Activated CD4-positive, alpha-beta T cell treated with anti-CD3 and anti-CD28 coated beads, Interleukin-2, amount 10 ng/mL, durations not matched to agents 7 days and 5 days (primary cell): ENCODE measurements around the gene C17orf114.

Experiments used
- CTCF ChIA-PET: fragments of 350-600 bp; sonication (Branson Sonifier 250); formaldehyde crosslinking; loops from one replicate; lab custom pipeline; 2021; ENCODE audit warnings: antibody characterized with exemption; lab: Charles Lee
- POLR2A ChIA-PET: fragments of 350-600 bp; sonication (Branson Sonifier 250); formaldehyde crosslinking; loops from one replicate; lab custom pipeline; 2021; ENCODE audit warnings: antibody characterized with exemption; lab: Charles Lee
- DNase-seq: peaks from one replicate; pipeline ENCODE4 v3.0.0-alpha.2; 2020
- H3K27ac Mint-ChIP-seq: one replicate; pipeline ENCODE4 v1.8.0; 2021; ENCODE audit warnings: mild to moderate bottlenecking, moderate library complexity, mixed read lengths
- H3K27me3 Mint-ChIP-seq: one replicate; pipeline ENCODE4 v1.8.0; 2021; ENCODE audit warnings: mixed read lengths
- H3K36me3 Mint-ChIP-seq: one replicate; pipeline ENCODE4 v1.8.0; 2021; ENCODE audit warnings: low read depth, mixed read lengths
- H3K4me1 Mint-ChIP-seq: one replicate; pipeline ENCODE4 v1.8.0; 2021; ENCODE audit warnings: mixed read lengths
- H3K4me3 Mint-ChIP-seq: one replicate; pipeline ENCODE4 v1.8.0; 2021; ENCODE audit warnings: mild to moderate bottlenecking, moderate library complexity, mixed read lengths
- H3K9me3 Mint-ChIP-seq: one replicate; pipeline ENCODE4 v1.8.0; 2021; ENCODE audit warnings: mixed read lengths

C17orf114 gene

DNA sequence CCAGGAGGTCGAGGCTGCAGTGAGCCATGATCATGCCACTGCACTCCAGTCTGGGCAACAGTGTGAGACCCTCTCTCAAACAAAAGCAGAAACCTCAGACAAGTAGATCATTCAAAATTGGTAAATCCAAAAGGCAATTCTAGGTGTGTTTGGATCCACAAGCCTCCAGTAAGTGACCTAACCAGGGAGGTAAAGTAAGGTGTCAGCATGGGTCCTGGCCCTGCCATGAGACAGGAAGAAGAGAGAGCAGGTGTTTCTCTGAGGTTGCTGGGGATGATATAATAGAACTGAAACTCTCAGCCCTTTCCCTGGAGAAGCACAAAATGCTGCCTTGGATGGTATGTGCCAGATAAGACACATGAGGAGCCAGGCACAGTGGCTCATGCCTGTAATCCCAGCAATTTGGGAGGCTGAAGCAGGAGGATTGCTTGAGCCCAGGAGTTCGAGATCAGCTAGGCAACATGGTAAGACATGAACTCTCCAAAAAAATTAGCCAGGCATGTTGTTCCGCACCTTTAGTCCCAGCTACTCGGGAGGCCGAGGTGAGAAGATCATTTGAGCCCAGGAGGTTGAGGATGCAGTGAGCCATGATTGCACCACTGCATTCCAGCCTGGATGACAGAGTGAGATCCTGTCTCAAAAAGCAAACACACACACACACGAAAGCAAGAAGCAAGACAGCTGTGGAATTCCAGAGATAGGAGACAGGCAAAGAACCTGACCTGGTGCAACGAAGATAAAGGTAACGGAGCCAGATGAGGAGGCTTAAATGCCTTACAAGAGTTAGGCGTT is 24.0 kb downstream of the C17orf114 start:
- no peak overlapping the region for H3K4me3 Mint-ChIP-seq
- H3K27me3 Mint-ChIP-seq = peaks cover 28% of the 10 kb centered on the region
- peaks cover 5% of the 10 kb centered on the region for H3K4me1 Mint-ChIP-seq
- no peak for DNase-seq
- POLR2A ChIA-PET = no interaction called here
- CTCF ChIA-PET = no interaction called here
- no peak overlapping the region for H3K27ac Mint-ChIP-seq
- no peaks in the 10 kb centered on the region for H3K9me3 Mint-ChIP-seq
- H3K36me3 Mint-ChIP-seq = no peaks in the 10 kb centered on the region

DNA sequence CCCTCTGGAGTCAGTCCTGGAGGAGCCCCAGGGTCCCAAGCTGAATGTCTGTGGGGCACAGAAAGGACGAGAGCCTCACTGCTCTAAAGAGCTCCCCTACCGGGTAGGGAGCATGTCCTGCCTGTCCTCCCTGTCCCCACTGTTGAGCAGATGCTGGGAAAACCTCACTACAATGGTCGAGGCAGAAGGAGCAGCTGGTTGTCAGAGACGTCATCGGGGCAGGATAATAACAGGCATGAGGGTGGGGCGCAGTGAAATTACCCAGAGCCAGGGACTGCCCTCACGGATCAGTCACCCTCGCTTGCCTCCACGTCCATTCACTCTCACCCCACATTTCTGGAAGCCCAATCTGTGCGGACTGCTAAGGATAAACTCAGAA is 29.9 kb downstream of the C17orf114 start:
- CTCF ChIA-PET = interaction anchor here (0.9 to 1.3 kb wide), 3 partner anchors 10 to 17 kb away, joined by 3 to 7 read pairs (median 3); partner anchors contain the start of gene GLTPD2
- peaks cover 18% of the 10 kb centered on the region for H3K4me1 Mint-ChIP-seq
- H3K9me3 Mint-ChIP-seq = no peaks in the 10 kb centered on the region
- H3K4me3 Mint-ChIP-seq = no peak overlapping the region
- H3K36me3 Mint-ChIP-seq = no peaks in the 10 kb centered on the region
- peak overlapping the region; percentile 78 for H3K27ac Mint-ChIP-seq
- POLR2A ChIA-PET = no interaction called here
- peaks cover 6% of the 10 kb centered on the region for H3K27me3 Mint-ChIP-seq
- DNase-seq = no peak

GRCh38 chr17:4771519-4772234 is 30.5 kb downstream of the C17orf114 start, which contains the start of gene TM4SF5:
Gene TM4SF5 (plus strand): TSS chr17:4771886. CDS start chr17:4771923, 37 bp downstream.
- ChIA-PET CTCF (interaction anchor here (1.2 to 1.3 kb wide), 2 partner anchors 14 to 18 kb away, joined by 3 to 7 read pairs; partner anchors contain the start of gene GLTPD2), POLR2A (no interaction called here)
- Mint-ChIP-seq H3K36me3 (no peaks in the 10 kb centered on the region), H3K9me3 (no peaks in the 10 kb centered on the region), H3K4me3 (no peak within 1 kb of the TSS), H3K4me1 (peaks cover 18% of the 10 kb centered on the region), H3K27me3 (peaks cover 4% of the 10 kb centered on the region), H3K27ac (peak within 1 kb of the TSS; percentile 78)
- peak; percentile 56 for DNase-seq

DNA sequence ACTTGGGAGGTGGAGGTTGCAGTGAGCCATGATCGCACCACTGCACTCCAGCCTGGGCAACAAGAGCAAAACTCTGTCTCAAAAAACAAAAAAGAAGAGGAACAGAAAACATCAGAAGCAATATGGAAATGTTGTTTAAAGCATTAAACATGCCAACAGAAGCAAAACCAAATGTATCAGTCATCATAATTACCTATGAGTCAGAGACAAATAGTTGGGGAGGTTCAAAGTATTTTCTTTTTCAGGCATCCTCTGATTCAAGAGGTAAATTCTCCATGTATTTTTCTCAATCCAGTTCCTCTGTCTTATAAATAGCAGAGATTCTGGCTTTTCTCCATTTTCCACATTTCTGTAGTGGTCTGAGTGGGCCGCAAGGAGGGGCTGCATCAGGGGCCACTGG is 32.5 kb downstream of the C17orf114 start:
- Mint-ChIP-seq H3K4me3 (no peak overlapping the region), H3K9me3 (no peaks in the 10 kb centered on the region), H3K36me3 (no peaks in the 10 kb centered on the region), H3K4me1 (peaks cover 18% of the 10 kb centered on the region), H3K27me3 (peaks cover 9% of the 10 kb centered on the region), H3K27ac (no peak overlapping the region)
- ChIA-PET POLR2A (no interaction called here), CTCF (interaction anchor here (1.1 to 1.3 kb wide), 2 partner anchors 20 to 60 kb away, joined by 3 read pairs; partner anchors contain the start of gene ARRB2)
- no peak for DNase-seq

GRCh38 chr17:4768298-4768697 is 33.8 kb downstream of the C17orf114 start:
- Mint-ChIP-seq H3K4me3 (no peak overlapping the region), H3K4me1 (peaks cover 18% of the 10 kb centered on the region)

DNA sequence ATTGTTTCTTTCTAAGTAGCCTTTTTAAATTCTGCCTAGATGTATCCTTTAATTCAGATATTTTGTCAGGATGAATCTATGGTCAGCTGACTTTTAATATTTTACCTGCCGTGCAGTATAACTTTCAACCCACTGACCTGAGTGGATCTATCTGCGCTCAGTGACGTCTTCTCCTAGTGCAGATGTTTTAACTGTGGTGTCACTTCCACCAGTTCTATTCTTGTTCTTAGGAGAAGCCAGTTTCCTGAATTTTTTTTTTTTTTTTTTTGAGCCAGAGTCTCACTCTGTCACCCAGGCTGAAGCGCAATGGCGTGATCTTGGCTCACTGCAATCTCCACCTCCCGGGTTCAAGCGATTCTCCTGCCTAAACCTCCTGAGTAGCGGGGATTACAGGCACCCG is 35.4 kb downstream of the C17orf114 start:
- Mint-ChIP-seq H3K4me1 (peaks cover 12% of the 10 kb centered on the region), H3K27ac (no peak overlapping the region), H3K27me3 (peaks cover 11% of the 10 kb centered on the region), H3K36me3 (no peaks in the 10 kb centered on the region), H3K4me3 (no peak overlapping the region), H3K9me3 (no peaks in the 10 kb centered on the region)
- ChIA-PET POLR2A (no interaction called here), CTCF (no interaction called here)
- no peak for DNase-seq

More at GRCh38 chr17:4768298-4768697, 33.8 kb downstream of the C17orf114 start:
- Mint-ChIP-seq H3K27ac (peak overlapping the region; percentile 1), H3K9me3 (no peaks in the 10 kb centered on the region), H3K36me3 (no peaks in the 10 kb centered on the region), H3K27me3 (peaks cover 12% of the 10 kb centered on the region)
- no peak for DNase-seq
- POLR2A ChIA-PET = no interaction called here
- CTCF ChIA-PET = no interaction called here

GRCh38 chr17:4766201-4766600 is 35.9 kb downstream of the C17orf114 start:
- H3K36me3 Mint-ChIP-seq = no peaks in the 10 kb centered on the region
- no peak for DNase-seq
- H3K4me1 Mint-ChIP-seq = peaks cover 7% of the 10 kb centered on the region
- peak overlapping the region; percentile 25 for H3K27ac Mint-ChIP-seq
- no peaks in the 10 kb centered on the region for H3K9me3 Mint-ChIP-seq
- H3K27me3 Mint-ChIP-seq = peaks cover 11% of the 10 kb centered on the region
- ChIA-PET POLR2A (no interaction called here), CTCF (no interaction called here)
- no peak overlapping the region for H3K4me3 Mint-ChIP-seq

DNA sequence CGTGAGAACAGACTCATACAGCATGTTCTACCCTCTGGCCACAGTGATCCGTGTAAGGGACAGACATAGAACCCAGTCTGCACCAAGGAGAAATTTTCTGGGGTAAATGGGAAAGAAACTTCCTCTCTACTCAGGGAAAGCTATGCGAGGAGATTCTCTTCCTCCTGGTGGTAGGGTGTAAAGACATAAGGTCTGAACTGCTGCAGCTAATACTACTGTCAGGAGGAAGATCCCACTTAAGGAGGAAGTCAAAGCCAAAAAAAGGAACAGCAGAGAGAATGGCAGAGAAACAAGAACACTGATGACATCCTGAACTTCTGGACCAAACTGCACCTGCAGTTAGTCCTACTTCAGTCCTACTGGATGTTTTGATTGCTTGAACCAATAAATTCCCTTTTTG is 37.5 kb downstream of the C17orf114 start:
- Mint-ChIP-seq H3K36me3 (no peaks in the 10 kb centered on the region), H3K27ac (no peak overlapping the region), H3K27me3 (peaks cover 16% of the 10 kb centered on the region), H3K4me3 (no peak overlapping the region), H3K9me3 (no peaks in the 10 kb centered on the region), H3K4me1 (no peaks in the 10 kb centered on the region)
- DNase-seq = no peak
- CTCF ChIA-PET = interaction anchor here (1.2 kb wide), 1 partner anchor 25 kb away, joined by 4 read pairs; no protein-coding TSS in a partner anchor
- POLR2A ChIA-PET = interaction anchor here (0.8 kb wide), 1 partner anchor 38 kb away, joined by 3 read pairs; no protein-coding TSS in a partner anchor

GRCh38 chr17:4759776-4760236 is 42.3 kb downstream of the C17orf114 start:
- Mint-ChIP-seq H3K27me3 (peaks cover 28% of the 10 kb centered on the region), H3K4me1 (no peaks in the 10 kb centered on the region), H3K4me3 (no peak overlapping the region), H3K27ac (no peak overlapping the region), H3K36me3 (no peaks in the 10 kb centered on the region), H3K9me3 (no peaks in the 10 kb centered on the region)
- DNase-seq = no peak
- CTCF ChIA-PET = no interaction called here
- POLR2A ChIA-PET = no interaction called here

GRCh38 chr17:4753392-4753791 is 48.7 kb downstream of the C17orf114 start:
- no peak overlapping the region for H3K4me3 Mint-ChIP-seq
- no peak overlapping the region for H3K27ac Mint-ChIP-seq
- ChIA-PET CTCF (interaction anchor here (0.6 kb wide), 2 partner anchors 301 to 956 kb away, joined by 3 to 7 read pairs; no protein-coding TSS in a partner anchor), POLR2A (no interaction called here)
- H3K27me3 Mint-ChIP-seq = peaks cover 35% of the 10 kb centered on the region
- H3K9me3 Mint-ChIP-seq = no peaks in the 10 kb centered on the region
- no peak for DNase-seq
- H3K4me1 Mint-ChIP-seq = peaks cover 6% of the 10 kb centered on the region
- no peaks in the 10 kb centered on the region for H3K36me3 Mint-ChIP-seq

GRCh38 chr17:4751932-4752331 is 50.2 kb downstream of the C17orf114 start:
- DNase-seq = no peak
- H3K4me3 Mint-ChIP-seq = no peak overlapping the region
- ChIA-PET POLR2A (no interaction called here), CTCF (interaction anchor here (0.6 kb wide), 1 partner anchor 24 kb away, joined by 4 read pairs; no protein-coding TSS in a partner anchor)
- H3K9me3 Mint-ChIP-seq = no peaks in the 10 kb centered on the region
- peaks cover 28% of the 10 kb centered on the region for H3K27me3 Mint-ChIP-seq
- H3K36me3 Mint-ChIP-seq = no peaks in the 10 kb centered on the region
- peaks cover 17% of the 10 kb centered on the region for H3K4me1 Mint-ChIP-seq
- H3K27ac Mint-ChIP-seq = no peak overlapping the region
